ENCODE measurements around the gene FAF1.

DNA sequence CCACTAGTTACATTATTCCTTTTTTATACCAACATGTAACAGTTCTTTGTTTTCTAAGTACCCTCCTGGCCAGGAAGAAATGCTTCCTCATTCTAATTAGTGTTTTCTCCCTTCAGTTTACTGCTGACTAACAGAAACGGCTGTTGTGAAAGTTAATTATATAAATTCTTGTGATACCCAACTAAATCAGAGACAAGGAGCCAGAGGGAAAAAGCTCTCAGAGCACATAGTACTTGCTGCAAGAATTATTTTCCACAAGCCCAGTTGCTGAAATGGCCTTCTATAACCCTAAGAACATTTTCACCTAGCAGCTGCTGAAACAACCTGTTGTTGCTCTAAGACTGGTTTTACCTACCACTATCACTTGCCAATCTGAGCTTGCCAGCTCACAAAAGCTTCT, 82.4 kb downstream of the FAF1 start:
- TF ChIP-seq, protein P1, sequence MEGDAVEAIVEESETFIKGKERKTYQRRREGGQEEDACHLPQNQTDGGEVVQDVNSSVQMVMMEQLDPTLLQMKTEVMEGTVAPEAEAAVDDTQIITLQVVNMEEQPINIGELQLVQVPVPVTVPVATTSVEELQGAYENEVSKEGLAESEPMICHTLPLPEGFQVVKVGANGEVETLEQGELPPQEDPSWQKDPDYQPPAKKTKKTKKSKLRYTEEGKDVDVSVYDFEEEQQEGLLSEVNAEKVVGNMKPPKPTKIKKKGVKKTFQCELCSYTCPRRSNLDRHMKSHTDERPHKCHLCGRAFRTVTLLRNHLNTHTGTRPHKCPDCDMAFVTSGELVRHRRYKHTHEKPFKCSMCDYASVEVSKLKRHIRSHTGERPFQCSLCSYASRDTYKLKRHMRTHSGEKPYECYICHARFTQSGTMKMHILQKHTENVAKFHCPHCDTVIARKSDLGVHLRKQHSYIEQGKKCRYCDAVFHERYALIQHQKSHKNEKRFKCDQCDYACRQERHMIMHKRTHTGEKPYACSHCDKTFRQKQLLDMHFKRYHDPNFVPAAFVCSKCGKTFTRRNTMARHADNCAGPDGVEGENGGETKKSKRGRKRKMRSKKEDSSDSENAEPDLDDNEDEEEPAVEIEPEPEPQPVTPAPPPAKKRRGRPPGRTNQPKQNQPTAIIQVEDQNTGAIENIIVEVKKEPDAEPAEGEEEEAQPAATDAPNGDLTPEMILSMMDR (IDR thresholded peaks at IDR 0.05; ENCODE audit: insufficient read depth, low read length, poor library complexity, severe bottlenecking) = no peak
- no peak for TF ChIP-seq EZH2phosphoT487 (conservative IDR thresholded peaks at IDR 0.05; ENCODE audit: low read length)
